ENCODE data around the gene SETBP1. TPM values are rescaled to one million over a fixed set of nuclear protein-coding genes. Genes with fewer than 3 reads are reported as not detected.

The SETBP1 gene
- total RNA-seq, 1 donor from 2014 or later: 83.3 TPM

- Mint-ChIP-seq H3K36me3 (ENCODE audit: unreplicated experiment) (no peaks in the 10 kb centered on the region), H3K9me3 (ENCODE audit: unreplicated experiment) (no peaks in the 10 kb centered on the region), H3K4me3 (ENCODE audit: unreplicated experiment) (no peak overlapping the region), H3K4me1 (ENCODE audit: low read depth, unreplicated experiment) (no peaks in the 10 kb centered on the region), H3K27ac (ENCODE audit: unreplicated experiment) (no peak overlapping the region), H3K27me3 (ENCODE audit: unreplicated experiment) (peaks cover 2% of the 10 kb centered on the region)
- DNase-seq: no peak
- TF ChIP-seq CTCF (IDR thresholded peaks at IDR 0.05; ENCODE audit: partially characterized antibody, unreplicated experiment): no peak
These were observed 426.7 kb downstream of the SETBP1 start for GRCh38 chr18:45107425-45107824.

- Mint-ChIP-seq H3K27ac (ENCODE audit: unreplicated experiment) (no peak overlapping the region), H3K36me3 (ENCODE audit: unreplicated experiment) (no peaks in the 10 kb centered on the region), H3K27me3 (ENCODE audit: unreplicated experiment) (peaks cover 2% of the 10 kb centered on the region), H3K4me3 (ENCODE audit: unreplicated experiment) (no peak overlapping the region), H3K4me1 (ENCODE audit: low read depth, unreplicated experiment) (no peaks in the 10 kb centered on the region), H3K9me3 (ENCODE audit: unreplicated experiment) (no peaks in the 10 kb centered on the region)
- DNase-seq: no peak
- TF ChIP-seq CTCF (IDR thresholded peaks at IDR 0.05; ENCODE audit: partially characterized antibody, unreplicated experiment): no peak
These were observed 428.1 kb downstream of the SETBP1 start for GRCh38 chr18:45108754-45109153.

GRCh38 chr18:45109271-45109670 lies 428.6 kb downstream of the SETBP1 start:
- Mint-ChIP-seq H3K4me1 (ENCODE audit: low read depth, unreplicated experiment) (no peaks in the 10 kb centered on the region), H3K36me3 (ENCODE audit: unreplicated experiment) (no peaks in the 10 kb centered on the region), H3K9me3 (ENCODE audit: unreplicated experiment) (no peaks in the 10 kb centered on the region), H3K27ac (ENCODE audit: unreplicated experiment) (no peak overlapping the region), H3K27me3 (ENCODE audit: unreplicated experiment) (peaks cover under 1% of the 10 kb centered on the region), H3K4me3 (ENCODE audit: unreplicated experiment) (no peak overlapping the region)
- DNase-seq: no peak
- no peak for TF ChIP-seq CTCF (IDR thresholded peaks at IDR 0.05; ENCODE audit: partially characterized antibody, unreplicated experiment)

- Mint-ChIP-seq H3K27ac (ENCODE audit: unreplicated experiment) (no peak overlapping the region), H3K36me3 (ENCODE audit: unreplicated experiment) (no peaks in the 10 kb centered on the region)
These were observed 429.0 kb downstream of the SETBP1 start for GRCh38 chr18:45109706-45110105.

More at GRCh38 chr18:45109706-45110105, 429.0 kb downstream of the SETBP1 start:
- H3K4me1 Mint-ChIP-seq (ENCODE audit: low read depth, unreplicated experiment): no peaks in the 10 kb centered on the region
- no peaks in the 10 kb centered on the region for H3K27me3 Mint-ChIP-seq (ENCODE audit: unreplicated experiment)
- no peaks in the 10 kb centered on the region for H3K9me3 Mint-ChIP-seq (ENCODE audit: unreplicated experiment)
- TF ChIP-seq CTCF (IDR thresholded peaks at IDR 0.05; ENCODE audit: partially characterized antibody, unreplicated experiment): no peak
- H3K4me3 Mint-ChIP-seq (ENCODE audit: unreplicated experiment): no peak overlapping the region
- no peak for DNase-seq

All from glutamatergic neuron (in vitro differentiated cells).